ENCODE measurements around the gene BABAM2. TPM values are rescaled to one million over a fixed set of nuclear protein-coding genes. Genes with fewer than 3 reads are reported as not detected.

The BABAM2 gene
- total and polyA plus RNA-seq, 2 of the 4 experiments (the other 2 are of a cell fraction), result 20.9 to 23.1 TPM

GRCh38 chr2:28276807-28277206 is 386.3 kb downstream of the BABAM2 start:
- Histone ChIP-seq H2BK15ac (ENCODE audit: low read depth, low read length) (peak overlapping the region; percentile 89; the same call in 2 of the 3 replicates), H3K56ac (ENCODE audit: extremely low read depth, insufficient read depth, low read length) (no peak overlapping the region), H3K36me3 (ENCODE audit: control insufficient read depth, insufficient read depth, low read length) (no peaks in the 10 kb centered on the region), H2AK9ac (replicated peaks; ENCODE audit: low read depth, low read length, poor library complexity) (peak overlapping the region; percentile 8), H2AFZ (replicated peaks; ENCODE audit: low read length, poor library complexity) (peak overlapping the region; percentile 28), H3K4me3 (ENCODE audit: insufficient read depth, low read depth, low read length) (no peak overlapping the region), H4K8ac (ENCODE audit: low read depth in 2 of 2, low read length in 2 of 2) (peak overlapping the region; percentile 37 to 93), H3K9me3 (ENCODE audit: control insufficient read depth, insufficient read depth, low read length) (no peaks in the 10 kb centered on the region), H3K9ac (ENCODE audit: low read depth, low read length) (peak overlapping the region; percentile 22; the same call in 1 of the 2 replicates), H3K4me1 (ENCODE audit: control insufficient read depth, insufficient read depth, low read length) (peaks cover 17% of the 10 kb centered on the region), H3K27me3 (ENCODE audit: control insufficient read depth, insufficient read depth, low read length) (no peaks in the 10 kb centered on the region), H2BK5ac (ENCODE audit: low read depth, low read length, poor library complexity, severe bottlenecking) (peak overlapping the region; percentile 92), H4K20me1 (ENCODE audit: insufficient read depth, low read length) (no peaks in the 10 kb centered on the region), H2BK120ac (ENCODE audit: low read depth, low read length) (peak overlapping the region; percentile 95), H3K9me1 (ENCODE audit: insufficient read depth, low read length) (peaks cover 33% of the 10 kb centered on the region), H3K27ac (ENCODE audit: insufficient read depth, low read length) (peak overlapping the region; percentile 82), H3K23ac (ENCODE audit: low read depth, low read length) (peak overlapping the region; percentile 97), H3K4ac (ENCODE audit: low read depth, low read length) (peak overlapping the region; percentile 88), H4K5ac (ENCODE audit: low read depth, low read length) (peak overlapping the region; percentile 87), H2AK5ac (ENCODE audit: low read depth, low read length) (peak overlapping the region; percentile 96), H3K14ac (replicated peaks; ENCODE audit: low read depth, low read length) (peak overlapping the region; percentile 92), H3K4me2 (ENCODE audit: low read depth, low read length) (no peak overlapping the region), H3K79me1 (ENCODE audit: low read depth in 1 of 2, low read length in 2 of 2) (peaks cover 0 to 15% of the 10 kb centered on the region in 2 experiments; a peak in 3 of 4 replicates), H4K91ac (ENCODE audit: insufficient read depth, low read depth, low read length) (peak overlapping the region; percentile 88), H3K18ac (ENCODE audit: low read depth, low read length) (peak overlapping the region; percentile 80; the same call in 1 of the 2 replicates), H2BK20ac (ENCODE audit: low read depth, low read length) (peak overlapping the region; percentile 96)
- no peak for TF ChIP-seq MXI1 (IDR thresholded peaks at IDR 0.05; ENCODE audit: borderline replicate concordance, low read depth, low read length)
- peak; percentile 63 for TF ChIP-seq BHLHE40 (IDR thresholded peaks at IDR 0.05; ENCODE audit: low read depth, low read length)
- no peak for TF ChIP-seq FOS (IDR thresholded peaks at IDR 0.05; ENCODE audit: low read depth, low read length)
- no peak for TF ChIP-seq CTCF (conservative IDR thresholded peaks at IDR 0.05; ENCODE audit: low read depth, low read length)
- no peak for TF ChIP-seq ELK1 (IDR thresholded peaks at IDR 0.05; ENCODE audit: borderline replicate concordance, low read depth, low read length)
- ChIA-PET POLR2A (ENCODE audit: unreplicated experiment) (no interaction called here), CTCF (no interaction called here)
- intact Hi-C loops (cut with micrococcal nuclease), result loop anchor here (2.0 kb wide), 1 partner anchor 114 kb away; no protein-coding TSS in a partner anchor
- no TSS peak for BruUV-seq (replicated peaks)
- DNase-seq (peak; percentile 61), ATAC-seq (ENCODE audit: low read depth) (no peak)
- 73% methylated on average over 3 of the region's 9 CpGs; no CpG with 5 or more reads in 1 of the 2 experiments for WGBS, 2 experiments (ENCODE audit: extremely low coverage in 2 of 2, insufficient read length in 1 of 2)
- in situ Hi-C loops (cut with MboI; ENCODE audit: low sequenced_read_pairs), result no loop called here
- dilution Hi-C loops (cut with HindIII; ENCODE audit: low sequenced_read_pairs, unreplicated experiment), result no loop called here
